ENCODE results near the gene TMEM80.
A peak's percentile ranks its signal among the peaks of the same experiment; 100 is the strongest.
"Not testable (repeated sequence)": the region's sequence is repeated elsewhere in the genome, so short reads cannot be mapped to it uniquely, and the experiment has no call there.

TMEM80 gene

DNA sequence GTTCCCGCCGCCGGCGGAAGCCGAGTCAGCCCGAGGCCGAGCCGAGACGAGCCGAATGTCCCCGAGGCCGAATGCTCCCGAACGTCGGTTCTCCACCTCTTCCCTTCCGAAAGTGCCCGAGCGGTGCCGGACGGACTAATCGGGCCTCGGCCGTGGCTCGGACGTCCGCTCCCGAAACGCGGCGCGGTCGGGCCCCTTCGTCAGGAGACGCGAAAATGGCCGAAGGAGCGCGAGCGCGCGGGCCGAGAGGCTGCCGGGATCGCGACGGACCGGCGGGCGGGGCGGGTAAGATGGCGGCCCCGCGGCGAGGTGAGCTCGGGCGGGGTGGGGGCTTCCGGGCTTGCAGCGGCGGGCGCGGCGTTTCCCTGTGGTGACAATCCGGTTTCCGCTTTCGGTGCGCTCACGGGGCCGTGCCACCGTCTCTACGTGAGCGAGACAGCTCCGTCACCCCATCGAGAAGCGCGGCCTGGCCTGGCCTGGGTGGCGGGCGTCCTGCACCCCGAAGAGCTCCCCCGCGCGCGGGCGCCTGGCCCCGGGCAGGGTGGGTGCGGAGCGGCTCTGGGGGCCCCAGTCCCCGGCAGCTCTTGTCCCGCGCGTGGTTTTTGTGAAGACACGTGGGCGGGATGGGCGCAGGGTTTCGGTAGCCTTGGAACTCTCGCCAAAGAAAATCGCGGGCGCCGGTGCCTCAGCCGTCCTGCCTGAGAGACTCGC is at the start of gene TMEM80:
TMEM80 (plus strand) TSS at position 279 of the 711 bp plus-strand sequence; CDS start at position 291, 12 bp downstream.
- peak; percentile 97 to 98 for DNase-seq (ENCODE audit: low read depth in 2 of 2)

- no peak for DNase-seq (ENCODE audit: low read depth in 2 of 2)
Measured at GRCh38 chr11:646214-646613, 49.4 kb upstream of the TMEM80 start.

- DNase-seq (ENCODE audit: low read depth in 2 of 2), result not testable (repeated sequence)
Measured at GRCh38 chr11:647672-648158, 47.9 kb upstream of the TMEM80 start.

DNA sequence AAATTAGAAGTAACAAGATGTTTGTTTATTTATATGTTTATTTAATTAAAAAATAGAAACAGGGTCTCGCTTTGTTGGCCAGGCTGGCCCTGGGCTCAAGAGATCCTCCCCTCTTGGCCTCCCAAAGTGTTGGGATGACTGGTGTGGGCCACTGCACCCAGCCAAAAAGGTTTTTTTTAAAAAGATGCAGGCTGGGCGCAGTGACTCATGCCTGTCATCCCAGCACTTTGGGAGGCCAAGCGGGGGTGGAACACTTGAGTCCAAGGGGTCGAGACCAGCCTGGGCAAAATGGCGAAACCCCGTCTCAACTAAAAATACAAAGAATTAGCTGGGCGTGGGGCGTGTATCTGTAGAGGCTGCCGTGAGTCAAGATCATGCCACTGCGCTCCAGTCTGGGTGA is 45.1 kb upstream of the TMEM80 start:
- no peak for DNase-seq (ENCODE audit: low read depth in 2 of 2)

DNA sequence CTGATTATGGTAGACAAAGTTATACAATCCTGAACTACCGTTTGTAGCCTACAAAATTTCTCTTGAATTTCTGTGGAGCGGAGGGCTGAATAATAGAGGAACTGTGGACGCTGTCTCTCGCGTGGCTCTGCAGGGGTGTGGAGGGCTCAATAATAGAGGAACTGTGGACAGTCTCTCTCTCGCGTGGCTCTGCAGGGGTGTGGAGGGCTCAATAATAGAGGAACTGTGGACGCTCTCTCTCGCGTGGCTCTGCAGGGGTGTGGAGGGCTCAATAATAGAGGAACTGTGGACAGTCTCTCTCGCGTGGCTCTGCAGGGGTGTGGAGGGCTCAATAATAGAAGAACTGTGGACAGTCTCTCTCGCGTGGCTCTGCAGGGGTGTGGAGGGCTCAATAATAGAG is 42.5 kb upstream of the TMEM80 start:
- not testable (repeated sequence) for DNase-seq (ENCODE audit: low read depth in 2 of 2)

GRCh38 chr11:653837-654236 is 41.8 kb upstream of the TMEM80 start:
- no peak for DNase-seq (ENCODE audit: low read depth in 2 of 2)

GRCh38 chr11:654444-654843 is 41.2 kb upstream of the TMEM80 start:
- DNase-seq (ENCODE audit: low read depth in 2 of 2), result not testable (repeated sequence)

GRCh38 chr11:655036-655726 is 40.4 kb upstream of the TMEM80 start:
- DNase-seq (ENCODE audit: low read depth in 2 of 2), result no peak

- DNase-seq (ENCODE audit: low read depth in 2 of 2), result no peak
Measured at GRCh38 chr11:656426-656825, 39.2 kb upstream of the TMEM80 start.

DNA sequence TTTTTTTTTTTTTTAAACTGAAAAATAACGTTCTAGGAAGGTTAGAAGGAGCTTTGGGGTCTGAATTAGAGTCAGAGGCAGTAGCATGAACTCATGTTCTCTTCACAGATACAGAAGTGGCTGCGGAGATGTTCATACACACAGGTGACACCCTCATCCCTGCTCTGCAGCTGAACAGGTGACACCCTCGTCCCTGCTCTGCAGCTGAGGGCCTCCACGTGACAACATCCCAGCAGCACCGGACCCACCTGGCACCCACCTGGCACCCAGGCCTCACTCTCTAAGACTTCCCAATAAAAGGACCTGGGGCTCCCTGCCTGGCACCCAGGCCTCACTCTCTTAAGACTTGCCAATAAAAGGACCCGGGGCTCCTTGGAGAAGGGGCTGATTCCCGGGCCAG is 38.8 kb upstream of the TMEM80 start:
- no peak for DNase-seq (ENCODE audit: low read depth in 2 of 2)

GRCh38 chr11:657691-658126 is 37.9 kb upstream of the TMEM80 start:
- DNase-seq (ENCODE audit: low read depth in 2 of 2), result no peak

DNA sequence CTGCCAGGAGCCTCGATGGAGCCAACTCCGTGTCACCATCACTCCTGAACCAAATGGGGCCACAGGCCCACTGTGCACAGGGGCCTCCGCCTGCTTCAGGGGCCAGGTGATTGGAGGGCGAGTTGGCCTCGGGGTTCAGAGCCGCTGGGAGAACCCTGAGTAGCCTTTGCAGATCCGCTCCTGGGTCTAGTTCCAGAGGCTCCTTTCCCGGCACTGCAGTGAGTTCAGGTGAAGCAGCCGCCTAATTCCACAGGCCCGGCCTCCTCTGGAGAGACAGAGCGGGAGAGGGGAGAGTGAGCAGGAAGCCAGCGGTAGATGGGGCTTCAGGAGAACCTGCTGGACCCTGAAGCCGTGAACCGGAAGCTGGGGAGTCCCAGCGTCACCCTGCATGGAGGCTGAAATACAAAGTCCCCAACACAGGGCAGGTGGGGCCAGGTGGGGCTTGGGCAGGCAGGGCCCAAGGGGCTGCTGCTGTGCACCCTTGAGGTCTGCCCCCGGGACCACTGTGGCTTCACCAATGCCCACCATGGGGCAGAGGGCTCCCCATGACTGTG is 36.0 kb upstream of the TMEM80 start:
- no peak for DNase-seq (ENCODE audit: low read depth in 2 of 2)

DNA sequence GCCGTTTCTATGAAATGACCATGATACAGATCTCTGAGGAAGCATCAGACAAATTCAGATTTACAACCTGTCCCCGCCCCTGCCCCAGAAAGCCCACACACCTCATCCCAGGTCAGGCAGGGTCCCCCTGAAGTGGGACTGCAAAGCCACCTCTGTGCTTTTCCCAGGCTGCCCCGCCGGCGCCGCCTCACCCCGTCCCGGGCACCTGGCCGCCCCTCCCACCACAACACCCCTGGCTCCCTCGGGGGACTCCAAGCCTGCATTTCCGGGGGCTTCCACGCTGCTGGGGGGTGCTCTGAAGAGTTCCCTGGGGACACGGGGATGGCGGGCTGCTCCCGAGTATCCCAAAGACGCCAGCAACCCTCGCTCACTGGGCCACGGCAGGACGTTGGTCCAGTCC is 35.3 kb upstream of the TMEM80 start:
- DNase-seq (ENCODE audit: low read depth in 2 of 2), result no peak

DNA sequence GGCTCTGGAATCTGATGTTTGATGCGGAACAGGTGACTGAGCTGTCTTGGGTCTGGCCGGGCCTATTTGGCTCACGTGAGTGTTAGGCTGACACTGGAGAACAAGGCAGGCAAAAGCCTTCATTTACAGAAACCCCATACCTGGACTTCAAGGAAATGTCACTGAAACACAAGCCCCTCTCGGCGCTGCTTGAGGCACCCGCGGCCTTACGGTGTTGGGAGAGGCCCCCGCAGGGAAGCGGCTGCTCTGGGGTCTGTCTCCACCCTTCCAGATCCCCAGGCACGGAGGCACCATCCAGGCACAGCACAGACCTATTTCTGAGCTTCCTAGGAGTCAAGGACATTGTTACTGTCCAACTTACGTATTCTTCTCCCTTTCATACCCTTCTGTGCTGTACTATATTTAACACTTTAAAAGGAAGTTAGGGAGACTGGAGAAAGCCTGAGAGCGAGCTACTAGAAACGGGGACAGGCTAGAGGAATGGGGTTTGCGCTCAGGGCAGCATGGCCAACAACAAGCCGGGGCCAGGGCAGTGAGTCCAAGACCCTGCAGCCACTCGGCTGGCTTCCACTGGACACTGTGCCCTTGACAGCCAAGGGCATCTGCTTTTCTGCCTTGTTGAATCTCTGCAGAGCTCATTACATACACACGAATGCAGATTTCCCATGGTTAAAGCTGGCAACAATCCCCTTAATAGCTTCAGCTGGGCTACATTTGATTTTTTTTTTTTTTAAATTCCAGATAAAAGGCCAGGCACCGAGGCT is 34.8 kb upstream of the TMEM80 start:
- DNase-seq (ENCODE audit: low read depth in 2 of 2), result no peak

DNA sequence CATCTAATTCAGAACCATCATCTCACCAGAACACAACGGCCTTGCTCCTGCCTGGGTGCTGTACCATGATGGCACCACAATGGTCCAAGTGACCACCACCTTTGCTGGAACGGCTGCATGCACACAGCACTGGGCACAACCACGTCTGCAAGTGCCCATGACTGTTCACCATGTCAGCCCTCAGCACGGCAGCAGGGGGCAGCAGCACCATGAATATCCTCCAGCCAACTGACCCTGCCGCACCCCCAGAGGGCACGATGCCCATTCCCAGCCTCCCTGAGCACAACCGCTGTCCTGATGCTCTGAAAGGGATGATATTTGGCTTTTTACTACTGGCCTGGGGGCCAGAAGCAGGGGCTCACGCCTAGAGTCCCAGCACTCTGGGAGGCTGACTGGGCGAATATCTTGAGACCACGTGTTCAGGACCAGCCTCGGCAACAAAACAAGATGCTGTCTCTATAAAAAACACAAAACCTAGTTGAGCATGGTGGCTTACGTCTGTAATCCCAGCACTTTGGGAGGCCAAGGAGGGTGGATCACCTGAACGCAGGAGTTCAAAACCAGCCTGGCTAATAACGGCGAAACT is 32.8 kb upstream of the TMEM80 start:
- no peak for DNase-seq (ENCODE audit: low read depth in 2 of 2)

GRCh38 chr11:665062-665703 is 30.4 kb upstream of the TMEM80 start:
- DNase-seq (ENCODE audit: low read depth in 2 of 2), result no peak

- DNase-seq (ENCODE audit: low read depth in 2 of 2), result no peak
Measured at GRCh38 chr11:665704-666281, 29.8 kb upstream of the TMEM80 start.

GRCh38 chr11:673866-674265 is 21.8 kb upstream of the TMEM80 start:
- no peak for DNase-seq (ENCODE audit: low read depth in 2 of 2)

GRCh38 chr11:674406-674805 is 21.2 kb upstream of the TMEM80 start:
- DNase-seq (ENCODE audit: low read depth in 2 of 2), result no peak

- DNase-seq (ENCODE audit: low read depth in 2 of 2), result no peak
Measured at GRCh38 chr11:678297-678696, 17.3 kb upstream of the TMEM80 start.

All from stimulated activated CD8-positive, alpha-beta memory T cell treated with anti-CD3 and anti-CD28 coated beads, Interleukin-15, amount 100 ng/mL, for 48 hours (primary cell).